Measurements from ENCODE around the gene DUSP14.
"Not testable (repeated sequence)": the region's sequence is repeated elsewhere in the genome, so short reads cannot be mapped to it uniquely, and the experiment has no call there.

DNA sequence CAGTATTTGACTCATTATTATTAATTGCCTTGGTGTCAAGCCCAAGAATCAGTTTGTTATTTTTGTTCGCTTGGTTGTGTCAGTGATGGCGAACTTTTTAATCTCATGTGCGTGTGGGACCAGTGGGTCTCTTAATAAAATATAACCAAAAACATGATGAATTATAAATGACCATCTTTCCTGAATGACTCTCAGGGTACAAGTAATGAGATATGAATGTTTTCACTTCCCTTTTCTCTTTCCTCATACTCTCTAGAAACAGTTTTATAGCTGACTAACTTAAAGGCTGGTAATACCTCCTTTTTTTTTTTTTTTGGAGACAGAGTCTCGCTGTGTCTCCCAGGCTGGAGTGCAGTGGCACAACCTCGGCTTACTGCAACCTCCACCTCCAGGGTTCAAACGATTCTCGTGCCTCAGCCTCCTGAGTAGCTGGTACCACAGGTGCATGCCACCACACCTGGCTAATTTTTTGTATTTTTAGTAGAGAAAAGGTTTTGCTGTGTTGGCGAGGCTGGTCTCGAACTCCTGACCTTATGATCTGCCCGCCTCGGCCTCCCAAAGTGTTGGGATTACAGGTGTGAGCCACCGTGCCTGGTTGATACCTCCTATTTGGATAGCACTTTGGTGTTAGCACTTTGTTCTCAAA lies 48.2 kb upstream of the DUSP14 start:
- not testable (repeated sequence) for TF ChIP-seq POLR2AphosphoS5 (IDR thresholded peaks at IDR 0.05; ENCODE audit: low read depth, low read length); RAD21 (IDR thresholded peaks at IDR 0.05; ENCODE audit: low read length); CHD2 (IDR thresholded peaks at IDR 0.05; ENCODE audit: low read length, partially characterized antibody); EP300 (IDR thresholded peaks at IDR 0.05; ENCODE audit: borderline replicate concordance in 1 of 2, low read depth in 1 of 2, low read length in 1 of 2); EZH2phosphoT487 (IDR thresholded peaks at IDR 0.05; ENCODE audit: borderline replicate concordance, low read depth); TAF1 (IDR thresholded peaks at IDR 0.05; ENCODE audit: borderline replicate concordance, low read depth, low read length); GABPA (IDR thresholded peaks at IDR 0.05; ENCODE audit: low read depth); TCF12 (IDR thresholded peaks at IDR 0.05)
- TF ChIP-seq, protein P1, sequence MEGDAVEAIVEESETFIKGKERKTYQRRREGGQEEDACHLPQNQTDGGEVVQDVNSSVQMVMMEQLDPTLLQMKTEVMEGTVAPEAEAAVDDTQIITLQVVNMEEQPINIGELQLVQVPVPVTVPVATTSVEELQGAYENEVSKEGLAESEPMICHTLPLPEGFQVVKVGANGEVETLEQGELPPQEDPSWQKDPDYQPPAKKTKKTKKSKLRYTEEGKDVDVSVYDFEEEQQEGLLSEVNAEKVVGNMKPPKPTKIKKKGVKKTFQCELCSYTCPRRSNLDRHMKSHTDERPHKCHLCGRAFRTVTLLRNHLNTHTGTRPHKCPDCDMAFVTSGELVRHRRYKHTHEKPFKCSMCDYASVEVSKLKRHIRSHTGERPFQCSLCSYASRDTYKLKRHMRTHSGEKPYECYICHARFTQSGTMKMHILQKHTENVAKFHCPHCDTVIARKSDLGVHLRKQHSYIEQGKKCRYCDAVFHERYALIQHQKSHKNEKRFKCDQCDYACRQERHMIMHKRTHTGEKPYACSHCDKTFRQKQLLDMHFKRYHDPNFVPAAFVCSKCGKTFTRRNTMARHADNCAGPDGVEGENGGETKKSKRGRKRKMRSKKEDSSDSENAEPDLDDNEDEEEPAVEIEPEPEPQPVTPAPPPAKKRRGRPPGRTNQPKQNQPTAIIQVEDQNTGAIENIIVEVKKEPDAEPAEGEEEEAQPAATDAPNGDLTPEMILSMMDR (IDR thresholded peaks at IDR 0.05) = not testable (repeated sequence)
- TF ChIP-seq, protein P2, sequence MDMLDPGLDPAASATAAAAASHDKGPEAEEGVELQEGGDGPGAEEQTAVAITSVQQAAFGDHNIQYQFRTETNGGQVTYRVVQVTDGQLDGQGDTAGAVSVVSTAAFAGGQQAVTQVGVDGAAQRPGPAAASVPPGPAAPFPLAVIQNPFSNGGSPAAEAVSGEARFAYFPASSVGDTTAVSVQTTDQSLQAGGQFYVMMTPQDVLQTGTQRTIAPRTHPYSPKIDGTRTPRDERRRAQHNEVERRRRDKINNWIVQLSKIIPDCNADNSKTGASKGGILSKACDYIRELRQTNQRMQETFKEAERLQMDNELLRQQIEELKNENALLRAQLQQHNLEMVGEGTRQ (IDR thresholded peaks at IDR 0.05; ENCODE audit: borderline replicate concordance, low read depth, low read length) = not testable (repeated sequence)
- TF ChIP-seq, protein P3, sequence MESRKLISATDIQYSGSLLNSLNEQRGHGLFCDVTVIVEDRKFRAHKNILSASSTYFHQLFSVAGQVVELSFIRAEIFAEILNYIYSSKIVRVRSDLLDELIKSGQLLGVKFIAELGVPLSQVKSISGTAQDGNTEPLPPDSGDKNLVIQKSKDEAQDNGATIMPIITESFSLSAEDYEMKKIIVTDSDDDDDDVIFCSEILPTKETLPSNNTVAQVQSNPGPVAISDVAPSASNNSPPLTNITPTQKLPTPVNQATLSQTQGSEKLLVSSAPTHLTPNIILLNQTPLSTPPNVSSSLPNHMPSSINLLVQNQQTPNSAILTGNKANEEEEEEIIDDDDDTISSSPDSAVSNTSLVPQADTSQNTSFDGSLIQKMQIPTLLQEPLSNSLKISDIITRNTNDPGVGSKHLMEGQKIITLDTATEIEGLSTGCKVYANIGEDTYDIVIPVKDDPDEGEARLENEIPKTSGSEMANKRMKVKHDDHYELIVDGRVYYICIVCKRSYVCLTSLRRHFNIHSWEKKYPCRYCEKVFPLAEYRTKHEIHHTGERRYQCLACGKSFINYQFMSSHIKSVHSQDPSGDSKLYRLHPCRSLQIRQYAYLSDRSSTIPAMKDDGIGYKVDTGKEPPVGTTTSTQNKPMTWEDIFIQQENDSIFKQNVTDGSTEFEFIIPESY (IDR thresholded peaks at IDR 0.05; ENCODE audit: borderline replicate concordance, low read depth) = not testable (repeated sequence)
- TF ChIP-seq, protein P4, sequence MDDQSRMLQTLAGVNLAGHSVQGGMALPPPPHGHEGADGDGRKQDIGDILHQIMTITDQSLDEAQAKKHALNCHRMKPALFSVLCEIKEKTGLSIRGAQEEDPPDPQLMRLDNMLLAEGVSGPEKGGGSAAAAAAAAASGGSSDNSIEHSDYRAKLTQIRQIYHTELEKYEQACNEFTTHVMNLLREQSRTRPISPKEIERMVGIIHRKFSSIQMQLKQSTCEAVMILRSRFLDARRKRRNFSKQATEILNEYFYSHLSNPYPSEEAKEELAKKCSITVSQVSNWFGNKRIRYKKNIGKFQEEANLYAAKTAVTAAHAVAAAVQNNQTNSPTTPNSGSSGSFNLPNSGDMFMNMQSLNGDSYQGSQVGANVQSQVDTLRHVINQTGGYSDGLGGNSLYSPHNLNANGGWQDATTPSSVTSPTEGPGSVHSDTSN (IDR thresholded peaks at IDR 0.05) = not testable (repeated sequence)
- TF ChIP-seq, protein P5, sequence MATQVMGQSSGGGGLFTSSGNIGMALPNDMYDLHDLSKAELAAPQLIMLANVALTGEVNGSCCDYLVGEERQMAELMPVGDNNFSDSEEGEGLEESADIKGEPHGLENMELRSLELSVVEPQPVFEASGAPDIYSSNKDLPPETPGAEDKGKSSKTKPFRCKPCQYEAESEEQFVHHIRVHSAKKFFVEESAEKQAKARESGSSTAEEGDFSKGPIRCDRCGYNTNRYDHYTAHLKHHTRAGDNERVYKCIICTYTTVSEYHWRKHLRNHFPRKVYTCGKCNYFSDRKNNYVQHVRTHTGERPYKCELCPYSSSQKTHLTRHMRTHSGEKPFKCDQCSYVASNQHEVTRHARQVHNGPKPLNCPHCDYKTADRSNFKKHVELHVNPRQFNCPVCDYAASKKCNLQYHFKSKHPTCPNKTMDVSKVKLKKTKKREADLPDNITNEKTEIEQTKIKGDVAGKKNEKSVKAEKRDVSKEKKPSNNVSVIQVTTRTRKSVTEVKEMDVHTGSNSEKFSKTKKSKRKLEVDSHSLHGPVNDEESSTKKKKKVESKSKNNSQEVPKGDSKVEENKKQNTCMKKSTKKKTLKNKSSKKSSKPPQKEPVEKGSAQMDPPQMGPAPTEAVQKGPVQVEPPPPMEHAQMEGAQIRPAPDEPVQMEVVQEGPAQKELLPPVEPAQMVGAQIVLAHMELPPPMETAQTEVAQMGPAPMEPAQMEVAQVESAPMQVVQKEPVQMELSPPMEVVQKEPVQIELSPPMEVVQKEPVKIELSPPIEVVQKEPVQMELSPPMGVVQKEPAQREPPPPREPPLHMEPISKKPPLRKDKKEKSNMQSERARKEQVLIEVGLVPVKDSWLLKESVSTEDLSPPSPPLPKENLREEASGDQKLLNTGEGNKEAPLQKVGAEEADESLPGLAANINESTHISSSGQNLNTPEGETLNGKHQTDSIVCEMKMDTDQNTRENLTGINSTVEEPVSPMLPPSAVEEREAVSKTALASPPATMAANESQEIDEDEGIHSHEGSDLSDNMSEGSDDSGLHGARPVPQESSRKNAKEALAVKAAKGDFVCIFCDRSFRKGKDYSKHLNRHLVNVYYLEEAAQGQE (IDR thresholded peaks at IDR 0.05; ENCODE audit: low read depth, low read length) = not testable (repeated sequence)
